ENCODE results near the gene MC3R.

GRCh38 chr20:56247954-56248782 is at the start of gene MC3R:
- no peak for TF ChIP-seq EZH2 (IDR thresholded peaks at IDR 0.05)
- TF ChIP-seq POLR2AphosphoS5 (IDR thresholded peaks at IDR 0.05; ENCODE audit: borderline replicate concordance, low read depth, low read length): no peak

Data from SK-N-MC (cell line).